ENCODE results near the gene SET. TPM values are rescaled to one million over a fixed set of nuclear protein-coding genes. Genes with fewer than 3 reads are reported as not detected.

The SET gene
- total and polyA plus RNA-seq, 2 donors (not counting 3 experiments of a cell fraction or from before 2014, with no cell fraction given): 61.1 to 483 TPM

- Histone ChIP-seq H3K9me1 (replicated peaks; ENCODE audit: control insufficient read depth, extremely low read depth, insufficient read depth, low read length) (no peaks in the 10 kb centered on the region), H3K27me3 (ENCODE audit: control insufficient read depth in 2 of 2, insufficient read depth in 2 of 2, low read length in 2 of 2) (no peaks in the 10 kb centered on the region), H3K4me1 (ENCODE audit: control insufficient read depth, extremely low read depth, insufficient read depth, low read length) (peaks cover 14% of the 10 kb centered on the region), H3K9me3 (replicated peaks; ENCODE audit: control insufficient read depth, insufficient read depth, low read length) (no peaks in the 10 kb centered on the region), H2AFZ (ENCODE audit: low read depth, low read length) (no peak overlapping the region), H3K79me2 (ENCODE audit: control insufficient read depth, insufficient read depth, low read length) (peaks cover 24% of the 10 kb centered on the region), H4K20me1 (replicated peaks; ENCODE audit: control insufficient read depth, extremely low read depth, insufficient read depth, low read length) (peaks cover 2% of the 10 kb centered on the region), H3K4me3 (replicated peaks in 1 of 3; ENCODE audit: insufficient read depth in 1 of 3, low read depth in 1 of 3, low read length in 3 of 3) (no peak overlapping the region), H3K9ac (replicated peaks; ENCODE audit: extremely low read depth, insufficient read depth, low read length) (no peak overlapping the region), H3K36me3 (ENCODE audit: control insufficient read depth in 2 of 2, extremely low read depth in 1 of 2, insufficient read depth in 2 of 2, low read length in 2 of 2) (no peaks in the 10 kb centered on the region), H3K27ac (ENCODE audit: insufficient read depth, low read depth, low read length) (no peak overlapping the region), H3K4me2 (ENCODE audit: insufficient read depth, low read length) (no peak overlapping the region)
- ChIA-PET CTCF (interaction anchor here (1.1 to 1.7 kb wide), 2 partner anchors 14 to 50 kb away, joined by 3 to 10 read pairs; no protein-coding TSS in a partner anchor), POLR2A (no interaction called here)
- BruUV-seq (replicated peaks): no TSS peak
- TF ChIP-seq MYC (IDR thresholded peaks at IDR 0.05; ENCODE audit: low read depth, low read length) (no peak), GATA2 (IDR thresholded peaks at IDR 0.05; ENCODE audit: insufficient read depth, insufficient read length, low read depth, low read length) (no peak), POLR2AphosphoS5 (IDR thresholded peaks at IDR 0.05; ENCODE audit: insufficient read depth, low read depth, low read length) (no peak), FOS (IDR thresholded peaks at IDR 0.05; ENCODE audit: borderline replicate concordance, insufficient read depth, low read length) (no peak), POLR2A (IDR thresholded peaks at IDR 0.05; ENCODE audit: low read depth, low read length) (no peak), MAX (IDR thresholded peaks at IDR 0.05; ENCODE audit: insufficient read depth, insufficient read length) (no peak), JUN (IDR thresholded peaks at IDR 0.05; ENCODE audit: borderline replicate concordance, insufficient read depth, insufficient read length, low read depth) (no peak), CTCF (IDR thresholded peaks at IDR 0.05; ENCODE audit: extremely low read depth in 1 of 2, insufficient read depth in 1 of 2, low read depth in 1 of 2, low read length in 2 of 2) (no peak), EZH2 (IDR thresholded peaks at IDR 0.05; ENCODE audit: borderline replicate concordance, low read depth, low read length, severe bottlenecking) (no peak)
- intact Hi-C loops (cut with micrococcal nuclease): loop anchor here (5.0 kb wide), 1 partner anchor 134 kb away; the partner anchor contains the start of gene SPTAN1
- FAIRE-seq: no peak
- dilution Hi-C loops (cut with MboI; ENCODE audit: extremely low pct_ligation_motif_present, low sequenced_read_pairs): no loop called here
- no peak for DNase-seq (ENCODE audit: low read depth, low spot score)
Observed at GRCh38 chr9:128685636-128686489, 3.2 kb upstream of the SET start.
